ENCODE measurements around the gene ZIC1.

The ZIC1 gene

DNA sequence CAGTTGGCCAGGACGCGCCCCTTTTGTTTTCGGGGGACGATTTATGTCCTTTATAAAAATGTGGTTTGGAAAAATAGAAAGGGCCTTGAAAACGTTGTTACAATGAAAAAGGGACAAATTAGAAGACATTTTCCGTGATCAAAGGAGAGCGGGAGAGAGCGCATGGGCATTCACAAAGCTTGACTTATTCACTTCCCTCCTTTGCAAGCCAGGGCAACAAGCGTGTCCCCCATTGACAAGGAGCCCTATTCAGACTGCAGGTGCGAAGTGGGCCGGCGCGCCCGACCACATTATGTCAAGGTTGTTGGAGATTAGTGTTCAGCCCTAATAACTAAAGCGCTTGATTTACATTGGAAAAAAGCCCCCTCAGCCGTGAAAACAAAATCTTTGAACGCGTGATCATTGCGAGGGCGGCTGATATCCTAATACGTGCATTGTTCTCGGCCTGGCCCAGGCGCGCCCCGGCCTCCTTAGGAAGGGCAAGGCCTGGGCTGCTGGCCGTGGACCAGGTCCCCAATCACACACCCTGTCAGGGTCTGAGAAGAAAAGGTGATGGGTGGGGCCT is 28.7 kb upstream of the ZIC1 start:
- DNase-seq (ENCODE audit: low spot score), result no peak

DNA sequence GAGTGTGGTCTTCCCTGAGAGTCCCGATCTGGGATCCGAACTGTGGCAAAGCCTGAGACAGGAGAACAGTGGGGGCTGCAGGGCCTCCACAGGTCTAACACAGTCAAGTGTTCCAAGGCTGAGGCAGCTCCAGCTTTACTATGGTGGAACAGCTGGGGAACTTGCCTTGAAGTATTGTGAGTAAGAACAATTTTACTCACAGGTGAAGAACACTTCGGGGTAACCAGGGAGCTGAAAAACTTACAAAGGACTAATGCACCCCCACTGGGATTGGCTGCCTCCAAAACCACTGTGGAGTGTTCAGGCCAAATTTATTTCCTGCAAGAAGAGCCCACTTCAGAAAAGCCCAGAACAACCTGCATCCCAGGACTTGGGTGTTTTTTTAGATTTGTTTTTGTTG is 28.2 kb upstream of the ZIC1 start:
- DNase-seq (ENCODE audit: low spot score), result no peak

DNA sequence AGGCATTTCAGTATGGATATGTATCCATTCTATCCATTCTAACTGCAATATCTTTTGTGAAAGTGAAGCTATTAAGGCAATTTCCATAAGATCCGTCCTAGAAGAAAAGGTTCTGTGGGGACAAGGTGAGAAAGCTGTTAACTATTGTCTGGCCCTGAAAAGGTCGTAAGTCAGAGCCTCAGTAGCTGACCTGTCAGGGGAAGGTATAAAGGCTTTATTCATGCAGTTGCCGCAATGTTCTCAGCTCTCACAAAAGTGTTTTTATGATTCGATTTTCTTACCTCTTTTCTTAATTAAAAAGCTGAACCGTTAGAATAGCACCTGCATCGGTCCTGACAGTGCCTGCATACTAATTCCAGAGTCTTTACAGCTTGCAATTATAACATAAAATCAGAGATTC is 27.6 kb upstream of the ZIC1 start:
- no peak for DNase-seq (ENCODE audit: low spot score)

DNA sequence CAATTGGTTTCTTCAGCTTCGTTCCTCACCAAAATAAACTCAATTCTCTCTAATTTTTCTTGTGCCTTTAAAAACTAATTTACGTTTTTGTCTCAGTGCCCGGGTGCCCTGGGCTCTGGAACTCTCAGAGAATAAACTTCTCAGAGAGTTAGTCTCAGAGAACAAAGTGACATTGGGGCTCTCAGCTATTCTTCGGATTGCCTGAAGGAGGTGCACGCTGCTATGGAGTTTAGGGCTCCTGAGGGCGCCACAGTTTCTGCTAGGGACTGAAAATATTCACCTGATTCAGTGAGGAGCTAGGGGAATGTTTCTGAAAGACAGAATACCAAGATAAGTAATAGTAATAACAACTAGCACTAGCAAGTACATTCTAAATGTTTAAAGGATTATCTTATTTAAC is 25.5 kb upstream of the ZIC1 start:
- DNase-seq (ENCODE audit: low spot score), result no peak

DNA sequence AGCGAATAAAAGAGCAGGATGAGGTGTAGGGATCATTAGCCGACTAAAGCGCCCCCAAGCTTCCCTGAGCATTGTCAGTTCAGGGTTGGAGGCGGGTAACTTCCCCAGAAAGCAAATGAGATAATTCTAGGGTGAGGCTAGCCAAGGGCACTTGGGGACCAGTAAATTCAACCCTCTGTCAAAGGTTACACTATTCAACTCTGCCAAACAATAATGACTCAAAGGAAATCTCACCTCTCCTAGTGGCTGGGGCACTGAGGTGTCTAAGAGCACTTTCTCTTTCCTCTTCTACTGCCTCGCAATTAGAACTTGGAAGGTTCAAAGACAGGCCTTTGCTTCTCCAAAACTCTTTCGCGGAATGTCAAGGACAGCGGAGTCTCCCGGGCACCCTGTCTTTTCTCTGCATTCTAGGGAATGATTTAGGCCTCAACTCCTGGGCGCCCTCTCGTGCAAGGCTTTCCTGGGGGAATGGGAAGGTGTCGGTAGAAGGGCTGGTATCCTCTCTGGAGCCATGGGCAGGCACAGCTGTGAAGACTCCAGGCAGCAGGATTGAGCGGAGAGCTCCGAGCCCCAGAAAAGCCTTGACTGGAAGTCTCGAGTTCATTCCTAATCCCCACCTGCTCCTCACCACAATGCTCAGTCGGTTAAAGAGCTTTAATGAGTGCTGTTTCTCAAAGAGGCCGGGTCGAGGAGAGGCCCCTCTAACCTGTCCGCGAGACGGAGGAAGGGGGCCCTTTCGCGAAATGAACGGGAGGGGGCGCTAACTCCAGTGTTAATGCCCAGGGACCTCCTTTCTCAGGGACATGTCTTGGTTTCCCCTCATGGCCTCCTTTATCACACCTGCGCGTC is 24.7 kb upstream of the ZIC1 start:
- DNase-seq (ENCODE audit: low spot score), result no peak

DNA sequence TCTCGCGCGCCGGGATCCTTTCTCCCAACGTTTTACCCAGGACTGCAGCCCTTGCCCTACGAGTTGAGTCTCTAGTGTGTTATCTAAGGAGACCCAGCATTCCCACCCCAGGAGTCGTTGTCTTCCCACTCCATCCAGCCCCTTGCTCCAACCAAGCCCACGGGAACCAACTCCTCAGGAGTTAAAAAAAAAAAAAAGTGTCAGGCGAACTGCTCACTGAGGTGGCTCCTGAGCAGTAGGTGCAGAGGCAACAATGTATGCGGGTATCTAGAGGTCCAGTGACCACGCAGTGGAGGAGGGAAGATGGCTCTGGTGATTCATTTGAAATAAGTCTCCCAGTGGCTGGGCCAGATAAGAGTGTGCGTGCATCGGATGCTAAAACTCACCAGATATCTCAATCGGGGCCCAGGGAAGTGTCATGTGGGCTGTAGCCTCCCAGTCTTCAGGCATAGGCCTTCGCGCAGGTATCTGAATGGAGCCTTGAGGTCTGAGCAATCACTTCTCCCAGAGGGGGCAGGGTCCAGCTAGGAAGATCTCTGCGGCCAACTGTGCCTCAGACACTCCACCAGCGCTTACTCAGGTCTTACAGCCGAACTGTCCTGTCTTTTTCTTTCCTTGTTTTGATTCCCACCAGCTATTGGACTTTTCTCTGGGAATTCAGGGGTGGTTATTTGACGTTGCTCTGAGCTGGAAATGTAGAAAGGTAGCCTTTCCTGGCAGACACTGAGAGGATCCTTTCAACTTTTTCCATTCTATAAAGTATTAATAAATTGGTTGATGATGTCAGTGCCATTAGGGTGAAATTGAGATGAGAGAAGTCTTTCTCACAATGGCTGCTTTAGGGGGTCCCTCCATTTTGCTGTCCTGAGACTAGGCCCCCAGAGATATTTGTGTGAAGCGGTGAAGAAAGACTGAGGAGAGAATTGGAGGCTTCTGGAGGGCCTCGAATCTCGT is 23.8 kb upstream of the ZIC1 start:
- DNase-seq (ENCODE audit: low spot score), result no peak

DNA sequence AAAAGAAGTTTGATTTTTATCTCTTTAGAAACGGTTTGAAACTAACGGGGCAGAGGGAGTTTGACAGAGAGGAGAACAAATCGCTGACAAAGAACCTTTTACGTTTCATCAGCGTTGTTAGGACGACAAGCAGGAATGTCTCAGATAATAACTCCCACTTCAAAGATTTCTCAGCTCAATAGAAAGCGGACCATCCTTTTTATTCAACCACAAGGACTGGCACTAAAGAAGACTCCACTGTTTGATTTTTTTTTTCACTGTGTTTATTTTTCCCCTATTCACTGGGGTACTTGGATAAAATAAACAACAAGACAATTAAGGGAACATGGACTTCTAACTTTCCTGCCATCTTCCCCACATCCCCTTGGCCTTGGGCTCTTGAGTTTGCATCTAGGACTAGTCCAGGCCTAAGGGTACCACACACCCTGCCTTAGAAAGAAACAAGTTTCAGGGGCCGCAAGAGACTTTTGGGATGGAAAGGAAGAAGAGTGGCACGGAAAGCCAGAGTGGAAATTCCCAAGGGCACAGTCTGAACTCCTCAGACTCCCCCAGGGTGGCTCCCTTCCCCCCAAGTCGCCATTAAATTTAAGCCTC is 21.8 kb upstream of the ZIC1 start:
- no peak for DNase-seq (ENCODE audit: low spot score)

DNA sequence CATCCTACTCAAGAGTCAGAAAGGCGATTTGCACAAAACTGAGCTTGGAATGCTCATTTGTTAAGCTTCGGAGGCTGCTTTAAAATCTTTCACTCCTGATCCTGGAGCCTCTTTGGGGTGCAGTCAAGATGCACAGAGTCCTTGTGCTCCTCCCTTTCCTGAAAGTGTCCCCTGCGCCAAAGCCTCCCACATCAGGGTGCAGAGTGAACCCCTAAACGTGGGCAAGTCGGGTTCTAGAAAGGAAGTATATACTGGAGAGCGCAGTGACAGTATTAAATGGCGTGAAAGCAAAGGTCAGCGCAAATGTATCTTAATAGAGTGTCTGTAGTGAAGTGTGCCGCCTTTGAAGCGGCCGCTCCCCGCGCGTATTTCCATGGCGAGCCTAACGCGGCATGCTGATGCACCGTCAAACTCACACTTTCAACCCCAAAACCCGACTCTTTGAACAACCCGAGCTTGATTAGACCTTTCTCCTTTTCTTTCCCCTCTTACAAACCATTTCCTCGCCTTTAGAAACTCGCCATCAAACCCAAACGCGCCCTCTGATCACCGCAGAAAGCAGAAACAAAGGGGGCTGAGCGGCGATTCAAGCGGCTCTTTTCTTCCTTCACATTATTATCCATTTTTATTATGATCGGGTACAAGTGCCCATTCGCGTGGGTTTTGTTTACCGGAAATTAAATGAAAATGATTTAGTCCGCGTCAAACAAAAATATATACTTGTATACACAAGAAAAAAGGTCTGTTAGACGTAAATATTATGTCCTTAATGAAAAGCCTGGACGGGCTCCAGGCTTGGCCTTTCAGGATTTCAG is 21.1 kb upstream of the ZIC1 start:
- no peak for DNase-seq (ENCODE audit: low spot score)

DNA sequence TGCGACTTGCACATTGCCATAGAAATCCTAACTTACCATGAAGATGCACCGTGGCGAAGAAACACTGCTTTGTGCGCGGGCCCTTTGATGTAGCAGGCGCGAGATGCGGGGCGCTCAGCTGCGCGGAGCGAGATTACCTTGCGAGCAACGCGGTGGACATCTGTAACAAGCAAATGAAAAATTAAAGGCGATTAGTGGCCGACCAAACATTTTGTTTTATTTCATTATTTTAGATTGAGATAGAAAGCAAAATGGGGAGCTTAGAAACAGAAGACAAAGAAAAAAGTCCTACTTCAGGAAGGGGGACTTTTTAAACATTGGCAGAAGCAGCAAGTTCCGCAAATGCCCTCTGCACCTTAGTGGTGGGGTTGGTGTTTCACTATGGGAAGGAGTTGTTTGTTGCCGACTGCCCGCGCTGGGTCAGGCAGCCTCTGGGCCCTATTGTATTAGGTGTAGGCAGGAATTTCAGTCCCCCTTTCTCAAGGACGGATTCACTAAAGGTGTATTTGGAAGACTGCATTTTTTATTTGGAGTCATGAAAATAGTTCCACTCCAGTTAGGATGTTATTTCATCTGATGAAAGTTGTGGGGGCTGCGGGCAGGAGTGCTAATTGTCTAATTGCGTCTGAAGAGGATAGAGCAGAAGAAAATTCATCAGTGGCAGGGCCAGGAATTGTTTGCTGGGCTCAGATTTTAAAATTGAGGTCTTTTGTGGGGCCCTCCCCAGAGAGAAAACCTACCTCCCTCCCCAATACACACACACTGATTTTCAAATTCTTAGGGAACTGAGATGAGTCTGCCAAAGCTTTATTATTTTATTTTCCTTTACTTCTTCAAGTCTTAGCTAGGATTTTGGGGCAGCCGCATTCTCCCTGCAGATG is 20.2 kb upstream of the ZIC1 start:
- DNase-seq (ENCODE audit: low spot score), result no peak

DNA sequence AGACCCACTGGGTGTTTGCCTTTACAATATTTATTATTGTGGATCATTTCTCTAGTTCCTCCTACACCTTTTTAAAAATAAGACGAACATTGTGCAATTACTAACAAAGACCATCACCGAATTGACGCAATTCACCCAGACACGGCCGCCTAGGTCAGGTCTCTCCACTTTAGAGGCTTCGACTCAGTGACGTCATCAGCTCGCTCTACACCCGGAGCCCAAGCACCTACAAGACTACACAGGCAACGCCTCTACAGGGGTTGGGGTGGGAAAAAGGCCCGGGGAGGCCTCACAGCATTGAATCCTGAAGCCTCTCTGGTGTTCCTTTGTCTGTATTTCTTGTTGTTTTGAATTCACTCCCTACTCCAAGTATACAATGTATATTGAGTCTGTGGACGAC is 19.4 kb upstream of the ZIC1 start:
- no peak for DNase-seq (ENCODE audit: low spot score)

DNA sequence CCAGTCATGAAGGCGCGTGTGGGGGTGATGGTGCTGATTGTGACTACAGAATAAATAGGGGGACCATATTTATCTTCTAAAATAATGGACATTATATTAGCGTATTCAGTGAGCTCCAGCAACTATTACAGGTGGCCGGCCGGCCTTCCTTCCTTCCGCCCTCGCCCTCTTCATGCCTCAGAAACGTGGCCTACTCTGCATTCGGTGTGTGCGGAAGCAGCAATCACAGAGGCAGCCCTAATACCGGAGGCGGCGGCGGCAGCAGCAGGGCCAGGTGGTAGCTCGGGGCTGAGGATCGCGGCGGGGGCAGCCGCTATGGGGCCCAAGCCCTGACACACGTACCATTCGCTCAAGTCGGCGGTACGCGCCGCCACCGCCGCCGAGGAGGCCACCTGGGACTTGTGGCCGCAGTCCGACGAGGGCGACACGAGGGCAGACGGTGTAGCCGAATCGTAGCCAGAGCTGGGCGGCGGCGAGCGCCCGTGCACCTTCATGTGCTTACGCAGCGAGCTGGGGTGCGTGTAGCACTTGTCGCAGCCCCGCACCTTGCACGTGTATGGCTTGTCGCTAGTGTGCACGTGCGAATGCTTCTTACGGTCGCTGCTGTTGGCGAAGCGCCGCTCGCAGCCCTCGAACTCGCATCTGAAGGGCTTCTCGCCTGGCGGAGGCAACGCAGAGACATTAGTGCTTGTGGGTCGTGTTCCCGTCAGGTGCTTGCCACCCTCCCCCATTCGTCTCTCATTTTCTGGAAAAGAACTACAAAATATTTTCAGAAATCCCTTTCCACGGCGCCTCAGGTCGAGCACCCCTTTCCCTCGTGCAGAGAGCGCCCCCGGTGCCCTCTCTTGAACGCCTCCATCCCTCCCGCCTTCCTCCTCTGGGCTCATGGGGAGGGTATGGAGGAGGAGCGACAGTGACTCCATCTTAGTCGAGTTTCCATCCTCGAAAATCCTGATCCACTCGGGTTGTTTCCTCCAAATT is 18.3 kb upstream of the ZIC1 start:
- no peak for DNase-seq (ENCODE audit: low spot score)

DNA sequence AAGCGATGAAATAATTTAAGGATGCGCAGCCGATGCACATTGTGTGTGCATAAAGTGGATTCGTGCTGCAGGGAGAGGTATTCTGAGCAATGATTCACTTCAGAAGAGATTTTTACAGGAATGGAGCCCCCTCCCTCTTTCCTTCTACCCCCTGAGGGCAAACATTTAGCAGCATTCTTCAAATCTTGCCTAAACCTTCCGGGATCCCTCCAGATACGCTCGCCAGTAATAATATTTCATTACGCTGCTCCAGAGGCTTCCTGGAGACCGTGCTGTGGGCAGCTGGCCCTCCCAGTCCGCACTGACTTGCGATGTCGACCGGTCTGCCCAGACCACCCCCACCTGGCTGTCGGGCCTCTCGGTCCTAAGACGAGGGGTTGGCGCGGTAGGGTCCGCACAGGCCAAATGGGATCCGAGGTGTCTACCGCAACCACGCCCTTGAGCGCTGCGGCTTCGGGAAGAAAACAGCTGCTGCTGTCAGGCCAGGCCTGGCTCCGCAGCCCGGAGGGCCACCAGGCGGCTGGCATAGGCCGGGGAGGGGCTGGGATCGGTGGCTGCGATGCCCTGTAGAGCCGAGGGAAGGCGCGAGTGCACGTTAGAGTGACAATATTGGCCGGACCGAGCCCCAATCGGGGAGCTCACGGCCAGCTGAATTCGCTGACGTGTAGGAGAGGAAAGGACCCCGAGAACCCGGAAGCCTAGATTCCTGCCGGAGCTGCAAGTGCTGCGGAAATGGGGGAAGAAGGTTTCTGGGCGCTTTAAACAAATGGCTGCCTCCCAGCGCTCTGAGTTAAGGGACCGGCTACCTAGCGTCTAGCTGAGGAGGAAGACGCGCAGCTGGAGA is 17.2 kb upstream of the ZIC1 start:
- peak; percentile 94 for DNase-seq (ENCODE audit: low spot score)

DNA sequence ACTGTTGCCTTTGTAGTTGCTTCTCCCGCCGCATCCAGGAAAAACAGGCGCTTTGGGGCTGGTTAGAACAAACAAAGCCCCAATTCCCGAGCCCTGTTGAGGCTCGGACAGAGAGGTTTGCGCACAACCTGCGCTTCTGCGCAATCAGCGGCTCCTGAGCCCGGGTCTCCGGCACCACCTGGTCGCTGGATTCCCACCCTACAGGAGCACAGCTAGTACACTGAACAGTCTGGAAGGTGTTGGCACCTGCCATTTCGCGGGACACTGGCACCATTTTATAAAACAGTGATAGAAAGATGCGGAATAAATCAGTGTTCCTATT is 16.6 kb upstream of the ZIC1 start:
- DNase-seq (ENCODE audit: low spot score), result no peak

DNA sequence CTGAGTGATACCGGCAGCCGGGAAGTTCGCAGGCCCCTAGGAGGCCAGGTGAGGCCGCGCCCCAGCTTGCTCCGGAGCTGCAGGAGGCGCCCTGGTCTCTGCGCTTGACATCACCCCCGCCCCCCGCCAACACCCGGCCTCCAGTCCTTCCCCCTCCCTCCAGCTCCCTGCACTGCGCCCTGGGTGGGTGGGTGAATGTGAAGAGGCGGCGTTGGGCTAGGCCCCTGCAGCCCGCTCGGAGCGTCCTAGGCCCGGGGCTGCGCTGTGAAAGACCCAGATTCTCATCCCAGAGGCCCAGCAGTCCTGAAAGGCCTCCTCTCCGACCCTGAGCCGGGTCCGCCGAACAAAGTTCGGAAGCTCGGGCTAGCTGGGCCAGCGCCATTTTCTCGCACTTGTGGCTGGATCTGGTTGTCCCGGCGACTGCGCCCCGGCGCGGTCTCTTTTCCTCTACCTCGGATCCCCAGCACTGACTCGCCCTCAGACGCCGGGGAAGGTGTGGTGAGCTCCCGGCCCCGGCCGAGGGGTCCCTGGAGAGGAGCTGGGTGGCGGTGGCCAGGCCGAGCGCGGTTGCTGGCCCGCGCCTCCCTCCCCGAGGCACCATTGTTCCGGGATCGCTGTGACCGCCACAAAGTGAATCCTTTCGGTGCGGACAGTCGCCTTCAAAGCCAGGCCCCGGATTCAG is 15.8 kb upstream of the ZIC1 start:
- peak; percentile 91 for DNase-seq (ENCODE audit: low spot score)

DNA sequence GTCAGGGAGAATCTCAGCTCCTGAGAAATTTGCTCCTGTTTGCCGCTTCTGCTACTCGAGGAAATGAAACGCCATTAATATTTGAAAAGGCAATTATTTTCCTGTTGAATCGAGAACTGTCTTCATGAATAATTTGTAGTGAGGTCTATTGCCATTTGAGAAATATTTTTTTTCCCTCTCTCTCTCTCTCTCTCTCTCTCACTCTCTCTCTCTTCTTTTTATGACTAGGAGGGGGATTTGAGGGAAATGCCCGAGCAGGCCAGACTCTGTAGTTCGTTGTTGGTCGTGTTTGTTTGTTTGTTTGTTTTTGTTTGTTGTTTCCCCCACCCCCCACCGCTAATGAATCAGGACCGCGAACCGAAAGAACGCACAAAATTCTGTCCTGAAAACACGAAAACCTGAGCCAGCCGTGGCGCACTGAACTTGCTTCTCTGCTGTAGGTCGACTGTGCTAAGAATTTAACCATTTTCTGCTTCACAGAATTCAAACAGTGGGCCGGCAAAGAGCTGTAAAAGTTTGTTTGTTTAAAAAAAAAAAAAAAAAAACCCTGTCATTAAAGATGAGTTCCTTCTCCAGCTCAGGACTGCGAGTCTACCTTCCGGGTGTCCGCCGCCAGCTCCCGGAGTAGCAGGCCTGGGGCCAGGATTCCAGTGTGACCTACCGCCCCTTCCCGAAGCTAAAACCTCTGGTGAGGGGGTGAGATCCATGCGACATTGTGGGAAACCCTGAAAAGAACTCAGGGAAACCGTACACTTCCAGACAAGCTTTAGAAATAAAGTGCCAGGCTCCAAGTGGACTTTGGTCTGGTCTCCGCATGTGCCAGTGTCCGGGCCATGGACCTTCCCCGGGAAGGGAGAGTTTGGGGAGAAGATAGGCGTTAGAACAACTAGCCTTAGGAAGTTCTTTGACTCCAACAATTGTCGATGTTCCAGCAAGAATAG is 15.0 kb upstream of the ZIC1 start:
- peak; percentile 61 for DNase-seq (ENCODE audit: low spot score)

DNA sequence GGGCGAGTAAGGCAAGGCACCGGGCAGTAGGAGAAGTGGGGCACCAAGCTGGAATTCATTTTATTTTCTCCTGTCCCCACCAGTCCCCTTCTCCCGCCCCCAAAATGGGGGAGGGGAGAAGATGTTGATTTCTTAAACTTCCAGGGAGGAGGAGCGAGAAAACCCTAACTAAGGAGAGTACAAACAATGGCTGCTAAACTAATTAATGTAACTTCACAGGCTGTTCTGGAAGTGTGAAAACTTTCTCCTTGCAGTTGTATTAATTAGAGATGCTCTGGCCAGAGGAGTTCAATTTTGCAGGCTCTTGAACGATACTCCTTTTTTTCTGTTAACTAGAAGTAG is 14.3 kb upstream of the ZIC1 start:
- no peak for DNase-seq (ENCODE audit: low spot score)
